GM18858 (cell line): ENCODE data around the gene ANKEF1.
"Not testable (repeated sequence)": the region's sequence is repeated elsewhere in the genome, so short reads cannot be mapped to it uniquely, and the experiment has no call there.

Experiments
- ATAC-seq: cut with Tn5 transposase; IDR thresholded peaks from one replicate; pipeline ENCODE4 v1.9.1; 2021; ENCODE audit not compliant: unreplicated experiment

The ANKEF1 gene

DNA sequence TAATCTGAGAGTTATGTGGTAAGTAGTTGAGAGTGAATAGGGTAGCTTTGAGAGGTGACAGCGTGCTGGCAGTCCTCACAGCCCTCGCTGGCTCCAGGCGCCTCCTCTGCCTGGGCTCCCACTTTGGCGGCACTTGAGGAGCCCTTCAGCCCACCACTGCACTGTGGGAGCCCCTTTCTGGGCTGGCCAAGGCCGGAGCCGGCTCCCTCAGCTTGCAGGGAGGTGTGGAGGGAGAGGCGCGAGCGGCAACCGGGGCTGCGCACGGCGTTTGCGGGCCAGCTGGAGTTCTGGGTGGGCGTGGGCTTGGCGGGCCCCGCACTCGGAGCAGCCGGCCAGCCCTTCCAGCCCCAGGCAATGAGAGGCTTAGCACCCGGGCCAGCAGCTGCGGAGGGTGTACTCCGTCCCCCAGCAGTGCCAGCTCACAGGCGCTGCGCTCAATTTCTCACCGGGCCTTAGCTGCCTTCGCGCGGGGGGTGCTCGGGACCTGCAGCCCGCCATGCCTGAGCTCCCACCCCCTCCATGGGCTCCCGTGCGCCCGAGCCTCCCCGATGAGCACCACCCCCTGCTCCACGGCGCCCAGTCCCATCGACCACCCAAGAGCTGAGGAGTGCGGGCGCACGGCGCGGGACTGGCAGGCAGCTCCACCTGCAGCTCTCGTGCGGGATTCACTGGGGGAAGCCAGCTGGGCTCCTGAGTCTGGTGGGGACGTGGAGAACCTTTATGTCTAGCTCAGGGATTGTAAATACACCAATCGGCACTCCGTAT lies 3.2 kb upstream of the ANKEF1 start:
- ATAC-seq: not testable (repeated sequence)

DNA sequence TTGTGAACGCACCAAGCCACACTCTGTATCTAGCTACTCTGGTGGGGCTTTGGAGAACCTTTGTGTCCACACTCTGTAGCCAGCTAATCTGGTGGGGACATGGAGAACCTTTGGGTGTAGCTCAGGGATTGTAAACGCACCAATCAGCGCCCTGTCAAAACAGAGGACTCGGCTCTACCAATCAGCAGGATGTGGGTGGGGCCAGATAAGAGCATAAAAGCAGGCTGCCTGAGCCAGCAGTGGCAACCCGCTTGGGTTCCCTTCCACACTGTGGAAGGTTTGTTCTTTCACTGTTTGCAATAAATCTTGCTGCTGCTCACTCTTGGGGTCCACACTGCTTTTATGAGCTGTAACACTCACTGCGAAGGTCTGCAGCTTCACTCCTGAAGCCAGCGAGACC lies 2.5 kb upstream of the ANKEF1 start:
- not testable (repeated sequence) for ATAC-seq

DNA sequence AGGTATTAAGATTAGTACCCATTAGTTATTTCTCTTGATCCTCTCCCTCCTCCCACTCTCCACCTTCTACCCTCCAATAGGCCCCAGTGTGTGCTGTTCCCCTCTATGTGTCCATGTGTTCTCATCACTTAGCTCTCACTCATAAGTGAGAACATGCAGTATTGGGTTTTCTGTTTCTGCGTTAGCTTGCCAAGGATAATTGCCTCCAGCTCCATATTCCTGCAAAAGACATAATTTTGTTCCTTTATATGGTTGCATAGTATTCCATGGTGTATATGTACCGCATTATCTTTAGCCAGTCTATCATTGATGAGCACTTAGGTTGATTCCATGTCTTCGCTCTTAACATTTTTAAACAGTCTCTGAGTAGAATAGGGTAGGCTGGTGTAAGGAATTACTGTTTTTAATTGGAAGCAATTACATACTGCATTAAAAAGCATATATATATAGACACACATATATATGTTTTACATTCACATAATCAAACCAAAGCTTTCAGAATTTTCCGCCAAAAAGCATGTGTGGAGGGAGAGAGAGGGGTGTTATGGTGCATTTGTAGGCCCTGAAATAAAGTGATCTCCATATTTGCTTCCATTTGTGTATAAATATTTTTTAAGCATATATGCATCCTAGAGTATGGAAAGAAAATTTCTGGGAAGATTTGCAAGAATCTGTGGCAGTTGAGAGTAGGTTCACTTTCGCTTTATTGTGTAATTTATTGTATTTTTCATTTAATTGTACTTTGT lies 709 bp upstream of the ANKEF1 start:
- no peak for ATAC-seq

DNA sequence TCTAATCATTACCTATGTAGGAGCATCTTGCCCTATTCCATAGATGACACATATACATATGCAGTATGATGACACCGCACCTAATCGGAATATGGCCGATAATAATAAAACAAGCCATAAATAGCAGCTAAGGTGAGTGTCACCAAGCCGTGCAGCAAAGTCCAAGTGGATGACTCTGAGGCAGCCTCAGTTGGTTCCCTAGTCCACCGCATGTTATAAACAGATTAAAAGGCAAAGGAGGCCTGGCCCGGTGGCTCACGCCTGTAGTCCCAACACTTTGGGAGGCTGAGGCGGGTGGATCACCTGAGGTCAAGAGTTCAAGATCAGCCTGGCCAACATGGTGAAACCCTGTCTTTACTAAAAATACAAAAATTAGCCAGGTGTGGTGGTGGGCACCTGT lies 1.5 kb downstream of the ANKEF1 start:
- not testable (repeated sequence) for ATAC-seq

DNA sequence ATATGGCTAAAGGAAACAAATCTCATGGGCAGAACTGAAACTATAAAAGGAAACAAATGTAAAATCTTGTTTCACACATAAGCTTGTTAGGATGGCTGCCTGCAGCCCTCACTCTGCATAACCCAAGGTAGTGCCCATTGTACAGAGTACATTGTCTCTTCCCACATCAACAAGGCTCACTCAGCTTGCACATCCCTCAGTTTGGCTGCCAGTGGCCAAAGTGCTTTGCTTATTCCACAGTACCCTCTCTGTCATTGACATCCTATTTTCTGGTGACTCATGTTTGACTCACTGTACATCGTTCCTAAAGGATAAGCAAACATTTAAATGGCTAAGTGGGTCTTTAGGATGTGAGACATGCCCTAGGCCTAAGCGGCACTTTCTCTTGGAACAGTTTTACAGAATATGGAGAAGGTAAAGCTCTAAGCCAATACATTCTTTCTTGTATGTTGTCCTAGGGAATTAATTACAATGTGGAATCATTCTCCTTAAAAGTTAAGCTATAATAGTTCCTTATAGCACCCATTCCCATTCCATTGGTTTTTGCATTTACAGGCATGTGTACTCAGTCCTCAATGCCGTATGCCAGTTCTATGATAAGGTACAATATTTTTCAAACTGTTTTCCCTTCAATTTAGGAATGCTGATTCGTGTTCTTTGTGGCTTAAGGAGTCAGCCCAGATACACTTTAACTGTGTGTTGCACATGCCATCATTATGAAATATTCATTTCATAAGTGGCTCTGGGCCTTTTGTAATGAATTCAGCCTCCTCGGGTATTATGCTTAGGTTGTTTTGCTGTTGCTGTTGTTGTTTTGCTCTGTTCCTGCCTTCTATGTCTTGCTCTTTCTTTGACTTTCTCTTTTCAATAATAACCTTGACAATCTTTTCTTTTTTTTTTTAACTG lies 5.5 kb downstream of the ANKEF1 start:
- ATAC-seq: no peak

DNA sequence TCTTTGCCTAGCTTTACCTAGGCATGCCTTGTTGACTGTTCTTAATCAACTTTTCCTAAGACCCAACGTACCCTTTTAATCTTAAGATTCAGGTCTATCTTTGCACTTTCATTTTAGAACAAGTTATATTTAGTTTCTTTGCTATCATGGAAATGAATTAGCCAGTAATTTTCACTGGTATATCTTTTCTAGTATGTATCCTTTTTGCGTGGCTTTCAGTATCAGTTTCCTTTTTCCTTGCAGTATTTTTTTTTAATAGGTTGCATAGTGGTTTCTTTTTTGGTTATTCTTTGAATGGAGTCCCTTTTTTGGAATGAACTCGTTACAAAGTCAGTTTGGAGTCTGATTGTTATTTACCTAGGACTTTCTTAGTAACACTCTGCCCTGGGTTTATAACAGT lies 7.3 kb downstream of the ANKEF1 start:
- ATAC-seq: no peak

DNA sequence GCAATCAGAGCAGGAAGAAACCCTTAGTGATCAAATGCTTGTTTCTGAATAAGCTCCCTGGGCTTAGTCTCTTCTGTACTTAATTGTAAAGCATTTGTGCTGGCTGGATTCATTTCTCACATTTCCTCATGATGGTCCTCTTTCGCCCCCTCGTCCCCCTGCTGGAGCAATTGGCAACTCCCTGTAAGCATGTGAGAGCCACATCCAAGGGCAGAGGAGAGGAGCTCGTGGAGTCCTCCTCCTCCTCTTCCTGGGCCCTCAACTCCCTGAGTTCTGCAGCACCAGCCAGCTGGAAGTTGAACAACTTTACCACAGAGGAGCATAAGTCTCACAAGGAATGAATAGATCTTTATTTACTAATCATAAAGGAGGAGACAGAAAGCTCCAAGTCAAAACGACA lies 12.6 kb downstream of the ANKEF1 start:
- no peak for ATAC-seq

DNA sequence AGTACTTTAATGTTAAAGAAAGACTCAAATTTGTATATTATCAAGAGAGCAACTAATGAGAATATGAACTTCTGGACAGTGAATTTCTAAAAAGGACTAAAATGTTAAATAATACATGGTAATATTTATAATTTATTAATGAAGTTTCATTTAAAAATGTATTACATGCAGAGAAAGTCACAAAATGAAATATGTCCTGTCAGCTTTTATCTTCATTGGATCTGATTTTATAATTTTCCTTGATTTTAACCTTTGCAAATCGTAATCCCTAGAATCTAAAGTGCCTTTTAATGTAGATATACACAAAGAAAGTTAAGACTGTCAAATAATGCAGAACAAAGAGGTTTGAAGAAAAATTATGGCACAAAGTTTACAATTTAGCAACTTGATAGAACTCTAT lies 16.4 kb downstream of the ANKEF1 start:
- ATAC-seq: no peak

DNA sequence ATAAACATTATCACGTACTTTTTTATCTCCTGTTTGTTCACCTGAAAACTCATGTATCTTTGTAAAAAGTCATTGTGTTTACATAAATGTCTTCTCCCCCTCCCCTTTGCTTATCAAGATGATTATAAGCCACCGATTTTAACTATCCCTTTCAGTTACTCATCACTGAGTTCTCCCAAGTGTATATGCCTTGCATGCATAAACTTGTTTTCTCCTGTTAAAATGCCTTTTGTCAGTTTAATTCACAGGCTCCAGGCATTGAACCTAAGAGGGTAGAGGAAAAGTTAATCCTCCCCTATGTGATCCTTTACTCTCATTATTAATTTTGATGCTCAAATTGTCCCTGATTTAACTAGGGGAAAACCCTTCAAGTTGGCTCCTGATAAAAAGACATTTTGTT lies 24.2 kb downstream of the ANKEF1 start:
- no peak for ATAC-seq

DNA sequence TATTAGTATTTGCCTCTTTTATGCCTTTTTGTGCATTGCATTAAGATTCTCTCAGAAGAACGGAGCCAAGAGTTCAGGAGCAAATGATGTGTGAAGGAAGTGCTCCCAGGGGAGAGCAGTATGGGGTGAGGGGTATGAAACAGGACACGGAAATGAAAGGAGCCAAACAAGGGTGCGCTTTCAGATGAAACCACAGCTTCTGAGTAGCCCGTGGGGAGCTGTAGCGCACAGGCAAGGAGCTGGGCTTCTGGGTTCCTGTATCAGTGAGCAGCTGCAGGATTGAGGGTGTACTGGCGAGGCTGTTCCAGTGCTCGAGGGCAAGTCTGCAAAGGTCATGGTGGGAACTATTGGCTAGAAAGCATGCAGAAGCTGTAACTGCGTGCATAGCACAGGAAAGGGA lies 25.4 kb downstream of the ANKEF1 start:
- peak; percentile 83 for ATAC-seq

DNA sequence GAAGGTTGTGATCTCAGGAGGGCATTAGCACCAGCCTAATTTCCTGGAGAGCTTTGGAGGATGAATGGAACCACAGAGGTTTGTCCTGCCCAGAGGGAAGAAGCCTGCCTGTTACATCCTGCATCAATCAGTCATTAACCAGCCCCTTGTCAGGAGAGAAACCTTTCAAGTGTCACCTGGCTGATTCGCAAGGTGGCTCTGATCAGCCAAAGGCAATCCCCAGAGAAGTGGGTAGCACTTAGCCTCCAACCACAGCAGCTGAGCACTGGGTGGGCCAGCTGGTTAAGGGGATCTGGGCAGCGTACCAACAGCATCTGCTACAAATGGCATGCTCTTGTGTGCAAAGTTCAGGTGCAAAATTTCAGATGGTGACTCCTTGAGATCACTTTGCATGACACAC lies 26.9 kb downstream of the ANKEF1 start:
- no peak for ATAC-seq

DNA sequence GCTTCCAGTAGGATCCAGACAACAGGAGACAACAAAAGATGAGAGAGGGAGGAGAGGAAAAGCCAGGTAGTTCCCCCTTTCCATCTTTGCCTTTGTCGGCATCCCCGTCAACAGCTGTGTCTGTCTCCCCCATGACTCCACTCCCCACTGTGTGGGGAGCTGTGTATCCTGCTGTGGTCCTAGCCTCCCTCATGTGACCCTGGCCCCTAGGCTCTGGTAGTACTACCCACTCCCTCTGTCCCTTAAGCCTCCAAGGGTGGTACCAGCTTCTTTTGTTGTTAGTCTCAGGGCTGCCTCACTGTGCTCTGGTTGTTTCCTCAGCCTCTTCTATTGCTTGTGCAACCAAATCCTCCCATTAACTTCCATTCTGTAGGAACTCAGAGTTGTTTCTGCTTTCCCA lies 28.7 kb downstream of the ANKEF1 start:
- no peak for ATAC-seq

DNA sequence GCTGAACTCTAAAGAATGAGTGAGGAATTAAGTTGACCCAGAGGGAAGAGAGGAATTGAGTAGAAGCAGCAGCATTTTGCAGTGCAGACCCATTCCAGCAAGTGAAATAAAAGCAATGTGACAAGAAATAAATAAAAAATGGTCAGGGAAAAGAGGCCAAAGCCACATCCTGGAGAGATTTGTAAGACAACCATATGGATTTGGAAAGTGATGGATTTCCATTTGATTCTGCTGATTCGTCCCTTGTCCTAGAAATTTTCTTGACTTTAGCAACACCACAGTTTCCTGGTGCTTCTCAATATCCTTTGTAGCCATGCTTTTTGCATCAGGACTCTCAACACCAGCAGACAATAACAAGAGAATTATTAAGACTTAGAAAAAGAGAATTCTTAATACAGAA lies 29.8 kb downstream of the ANKEF1 start:
- no peak for ATAC-seq

DNA sequence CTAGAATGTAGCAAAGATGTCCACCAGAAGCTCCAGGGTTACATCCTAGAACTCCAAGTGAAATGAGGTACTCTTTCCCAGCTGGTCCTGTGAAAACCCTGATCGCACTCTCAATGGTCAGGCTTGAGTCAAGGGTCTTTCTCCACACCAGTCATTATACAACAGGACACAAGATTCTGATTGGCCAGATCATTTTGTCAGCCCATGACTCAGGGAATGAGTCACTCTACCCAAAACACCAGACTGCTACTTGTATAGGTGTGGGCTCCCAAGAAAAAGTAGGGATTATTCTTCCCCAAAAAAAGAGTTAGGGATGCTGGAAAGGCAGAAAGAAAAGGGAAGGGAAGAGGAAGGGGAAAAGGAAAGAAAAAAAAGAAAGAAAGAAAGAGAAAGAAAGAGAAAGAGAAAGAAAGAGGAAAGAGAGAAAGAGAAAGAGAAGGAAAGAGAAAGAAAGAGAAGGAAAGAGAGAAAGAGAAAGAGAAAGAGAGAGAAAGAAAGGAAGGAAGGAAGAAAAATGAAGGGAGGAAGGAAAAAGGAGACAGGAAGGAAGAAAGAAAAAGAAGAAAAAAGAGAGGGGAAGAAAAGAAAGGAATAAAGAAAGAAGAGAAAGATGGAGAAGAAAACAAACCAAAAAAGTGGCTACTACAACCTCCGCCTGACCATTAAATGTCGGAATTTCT lies 30.5 kb downstream of the ANKEF1 start:
- no peak for ATAC-seq

DNA sequence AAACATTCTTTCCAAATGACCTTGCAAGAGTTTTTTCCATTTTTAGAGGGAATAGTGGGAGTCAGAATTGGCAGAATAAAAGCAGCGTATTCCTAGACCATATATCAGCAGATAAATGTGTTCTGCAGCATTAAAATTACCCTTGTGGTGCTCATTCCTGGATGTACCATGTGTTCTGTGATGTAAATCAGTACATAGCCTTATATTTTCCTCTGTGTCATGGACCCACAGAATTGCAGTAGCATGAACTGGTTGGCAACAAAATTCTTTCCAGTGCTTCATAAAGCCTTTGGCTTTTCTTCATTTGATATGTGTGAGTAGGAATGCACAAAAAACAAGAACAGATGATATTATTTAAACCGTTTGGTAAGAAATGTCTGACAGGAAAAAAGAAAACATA lies 32.5 kb downstream of the ANKEF1 start:
- no peak for ATAC-seq

DNA sequence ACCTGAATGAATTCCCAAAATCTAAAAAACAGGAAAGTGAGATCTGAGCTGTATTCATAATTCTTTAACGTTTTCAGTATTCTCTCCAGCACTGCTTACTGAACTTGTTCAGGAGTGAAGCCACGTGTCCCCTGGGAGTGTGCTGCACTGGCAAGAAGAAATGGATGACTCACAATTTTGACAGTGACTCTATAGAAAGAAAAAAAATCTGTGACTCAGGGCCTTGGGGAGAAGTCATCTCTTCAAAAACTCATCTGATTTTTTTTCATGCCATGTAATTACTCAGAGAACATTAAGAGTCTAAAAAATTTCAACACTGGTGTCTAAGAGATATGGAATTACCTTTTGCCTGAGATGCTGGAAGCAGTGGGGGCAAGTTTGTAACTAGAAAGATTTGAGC lies 39.7 kb downstream of the ANKEF1 start:
- ATAC-seq: peak; percentile 79

DNA sequence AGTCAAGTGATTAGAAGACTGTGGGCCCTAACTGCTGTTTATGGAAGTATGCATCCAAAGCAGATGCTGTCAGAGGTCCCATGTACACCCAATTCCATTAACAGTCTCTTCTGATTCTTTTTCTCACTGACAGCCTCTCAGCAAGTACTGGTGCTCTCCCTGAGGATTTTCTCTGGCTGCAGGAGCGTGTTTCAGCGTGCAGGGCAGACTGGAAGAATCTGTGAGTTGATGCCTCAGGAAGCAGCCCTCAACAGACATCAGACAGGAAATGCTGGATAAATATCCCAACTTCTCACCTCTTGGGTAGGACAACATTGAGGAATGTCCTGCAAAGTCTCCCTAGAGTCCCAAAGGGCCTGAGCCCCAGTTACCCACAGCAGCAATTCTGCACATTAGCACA lies 40.8 kb downstream of the ANKEF1 start:
- ATAC-seq: no peak

DNA sequence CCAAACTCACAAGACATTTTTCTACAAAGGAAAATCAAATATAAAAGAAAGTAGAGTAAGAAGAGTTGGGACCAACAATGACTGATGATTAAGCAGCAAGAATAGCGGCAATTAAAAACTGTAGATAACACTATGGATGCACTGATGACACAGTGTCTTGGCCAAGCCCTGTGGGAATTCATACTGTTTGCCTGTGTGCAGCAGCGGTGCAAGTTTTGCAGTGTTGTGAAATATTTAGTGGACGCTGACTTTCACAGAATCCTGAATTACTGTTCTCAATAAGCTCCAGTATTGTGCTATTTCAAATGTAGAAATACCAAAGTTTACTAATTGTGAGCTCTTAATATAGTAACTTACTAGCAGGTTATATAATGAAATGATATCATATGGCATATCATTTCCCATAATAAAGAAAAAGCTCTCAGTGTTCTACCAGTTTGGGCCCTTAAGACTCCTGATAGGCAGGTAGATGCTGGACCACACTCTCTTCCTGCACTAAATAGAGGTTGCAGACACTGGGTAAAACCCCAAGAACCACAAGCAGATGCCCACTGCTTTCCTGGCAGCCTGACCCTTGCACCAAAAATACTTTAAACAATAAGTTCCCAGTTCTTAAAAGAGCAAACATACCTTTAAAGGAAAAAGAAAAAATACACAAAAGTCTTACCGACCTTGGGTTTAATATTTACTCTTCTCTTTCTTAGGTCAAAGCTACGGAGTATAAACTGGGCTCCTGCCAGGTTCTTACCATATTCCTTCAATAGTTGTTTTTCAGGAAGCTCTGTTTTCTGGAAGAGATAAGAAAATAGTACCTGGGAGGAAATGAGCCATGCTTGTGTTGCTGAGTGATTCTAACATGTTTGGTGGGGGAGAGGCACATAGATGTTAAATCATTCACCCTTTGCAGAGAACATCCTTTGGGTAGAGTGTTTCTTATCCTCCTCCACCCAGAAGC lies 41.6 kb downstream of the ANKEF1 start:
- ATAC-seq: no peak

DNA sequence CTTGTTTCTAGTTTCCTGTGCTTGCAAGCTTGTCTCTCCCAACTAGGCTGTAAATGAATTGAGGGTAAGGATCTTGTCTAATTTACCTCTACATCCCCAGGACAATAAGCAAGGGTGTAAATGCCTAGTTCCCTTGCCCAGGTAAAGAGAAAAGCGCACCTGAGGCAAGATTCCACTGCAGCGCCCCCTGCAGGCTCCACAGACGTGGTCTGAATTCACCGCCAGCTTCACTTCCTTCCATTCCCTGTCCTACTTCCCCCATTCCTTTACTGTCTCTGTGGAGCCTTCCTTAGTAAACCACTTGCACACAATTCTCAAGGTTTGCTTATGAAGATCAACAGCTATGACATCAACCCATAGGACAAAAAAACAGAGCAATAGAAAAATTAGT lies 42.3 kb downstream of the ANKEF1 start:
- ATAC-seq: no peak

DNA sequence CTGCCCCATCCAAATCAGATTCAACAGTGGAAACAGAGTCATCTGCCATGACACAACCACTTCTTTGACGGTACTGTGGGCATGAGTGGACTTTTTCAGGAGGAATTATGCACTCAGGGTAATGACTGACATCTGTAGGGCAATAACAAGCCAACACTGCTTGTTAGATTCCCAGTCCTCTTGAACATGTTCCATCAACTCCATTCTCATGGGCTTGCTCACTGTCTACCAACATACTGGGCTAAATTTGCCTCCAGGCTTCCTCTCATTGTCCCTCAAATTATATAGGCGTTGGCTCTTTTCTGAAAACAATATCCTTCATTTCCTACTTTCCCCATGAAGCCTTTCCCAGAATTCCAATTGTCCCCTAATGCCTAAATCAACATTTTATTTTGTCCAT lies 43.1 kb downstream of the ANKEF1 start:
- no peak for ATAC-seq
